ENCODE results near the gene GRAMD4. TPM values are rescaled to one million over a fixed set of nuclear protein-coding genes. Genes with fewer than 3 reads are reported as not detected.
A peak's percentile ranks its signal among the peaks of the same experiment; 100 is the strongest.

GRAMD4 gene
- total RNA-seq, 1 donor from 2014 or later: 50.6 TPM

DNA sequence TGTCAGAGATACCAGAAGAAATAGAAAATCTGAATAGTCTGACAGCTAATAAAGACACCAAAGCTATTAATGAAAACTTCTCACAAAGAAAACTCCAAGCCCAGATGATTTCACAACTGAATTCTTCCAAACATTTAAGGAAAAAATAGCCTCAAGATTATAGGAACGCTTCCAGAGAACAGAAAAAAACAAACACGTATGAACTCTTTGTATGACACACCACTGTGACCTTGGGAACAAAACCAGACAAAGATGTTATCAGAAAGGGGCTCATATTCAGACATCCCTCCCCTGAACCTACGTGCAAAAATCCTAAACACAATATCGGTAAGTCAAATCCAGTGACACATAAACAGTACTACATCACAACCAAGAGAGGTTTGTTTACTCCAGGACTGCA is 94.4 kb downstream of the GRAMD4 start:
- peak in 1 of 2 donors; percentile 63 for DNase-seq (ENCODE audit: low read depth in 2 of 2)

DNA sequence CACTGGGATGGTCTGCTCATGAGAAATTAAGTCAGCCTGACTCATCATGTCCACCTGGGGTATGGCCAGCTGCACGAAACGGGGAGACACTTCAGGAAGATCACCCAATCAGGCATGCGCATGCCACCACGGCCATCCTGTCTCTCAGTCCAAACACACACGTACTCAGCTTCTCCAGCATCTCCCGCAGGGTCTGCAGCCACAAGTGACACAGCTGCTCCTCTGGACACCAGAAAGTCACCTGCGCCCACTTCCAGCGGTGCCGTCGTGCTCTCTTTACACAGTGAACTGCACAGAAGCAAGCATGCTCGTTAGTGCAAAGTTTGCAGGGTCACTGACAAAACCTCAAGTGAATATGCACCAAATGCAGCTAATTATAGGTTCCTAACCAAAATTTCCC is 99.7 kb downstream of the GRAMD4 start:
- DNase-seq (ENCODE audit: low read depth in 2 of 2): no peak

DNA sequence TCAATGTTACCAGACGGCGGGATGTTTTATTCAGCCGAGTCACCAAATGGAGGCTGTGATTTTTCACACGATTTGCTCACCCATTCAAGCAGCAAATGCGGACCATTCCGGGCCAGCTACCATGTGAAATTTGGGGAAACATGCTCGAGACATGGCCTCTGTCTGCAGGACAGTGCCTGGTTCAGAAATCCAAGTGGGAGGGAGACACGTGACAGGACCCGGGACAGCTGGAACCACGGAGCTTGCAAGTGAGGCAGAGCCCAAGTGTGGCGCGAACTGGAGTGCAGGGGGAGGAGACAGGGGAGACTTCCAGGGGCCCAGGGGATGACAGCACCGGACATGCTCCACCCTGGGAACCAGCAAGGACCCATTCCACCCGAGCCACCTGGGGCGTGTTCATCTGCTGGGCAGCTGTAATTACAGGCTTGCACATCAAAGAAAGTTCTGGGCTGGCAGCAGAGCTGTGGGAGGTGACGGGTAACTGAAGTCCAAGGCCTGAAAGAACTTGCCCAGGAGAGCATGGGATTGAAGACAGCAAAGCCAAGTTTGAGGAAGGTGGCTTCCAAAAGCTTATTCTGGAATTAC is 101.4 kb downstream of the GRAMD4 start:
- no peak for DNase-seq (ENCODE audit: low read depth in 2 of 2)

DNA sequence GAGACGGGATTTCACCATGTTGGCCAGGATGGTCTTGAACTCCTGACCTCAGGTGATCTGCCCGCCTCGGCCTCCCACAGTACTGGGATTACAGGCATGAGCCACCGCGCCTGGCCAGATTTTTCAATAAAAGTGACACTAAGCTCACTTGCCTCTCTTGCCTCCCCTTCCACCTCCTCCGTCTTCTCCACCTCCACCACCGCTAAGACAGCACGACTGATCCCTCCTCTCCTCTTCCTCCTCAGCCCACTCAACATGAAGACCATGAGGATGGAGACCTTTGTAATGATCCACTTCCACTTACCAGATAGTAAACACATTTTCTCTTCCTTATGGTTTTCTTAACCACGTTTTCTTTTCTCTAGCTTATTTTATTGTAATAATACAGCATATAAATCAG is 103.7 kb downstream of the GRAMD4 start:
- no peak for DNase-seq (ENCODE audit: low read depth in 2 of 2)

DNA sequence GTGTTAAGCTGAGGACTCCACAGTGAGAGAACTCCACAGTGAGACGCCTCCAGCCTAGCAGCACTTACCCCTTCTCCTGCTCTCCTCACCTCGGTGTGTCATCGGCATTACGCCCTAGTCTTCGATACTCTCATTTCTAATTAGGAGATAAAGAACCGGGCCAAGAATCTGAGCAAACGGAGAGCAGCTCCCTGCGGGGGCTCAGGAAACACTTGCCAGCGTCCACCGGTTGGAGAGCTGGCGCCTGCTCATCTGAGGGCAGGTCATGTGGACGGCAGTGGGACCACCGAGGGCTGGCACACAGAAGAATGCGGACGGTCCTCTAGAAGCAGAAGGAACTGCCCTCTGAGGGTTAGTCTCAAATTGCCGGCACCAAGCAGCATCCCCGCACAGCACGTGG is 104.9 kb downstream of the GRAMD4 start:
- DNase-seq (ENCODE audit: low read depth in 2 of 2): no peak

DNA sequence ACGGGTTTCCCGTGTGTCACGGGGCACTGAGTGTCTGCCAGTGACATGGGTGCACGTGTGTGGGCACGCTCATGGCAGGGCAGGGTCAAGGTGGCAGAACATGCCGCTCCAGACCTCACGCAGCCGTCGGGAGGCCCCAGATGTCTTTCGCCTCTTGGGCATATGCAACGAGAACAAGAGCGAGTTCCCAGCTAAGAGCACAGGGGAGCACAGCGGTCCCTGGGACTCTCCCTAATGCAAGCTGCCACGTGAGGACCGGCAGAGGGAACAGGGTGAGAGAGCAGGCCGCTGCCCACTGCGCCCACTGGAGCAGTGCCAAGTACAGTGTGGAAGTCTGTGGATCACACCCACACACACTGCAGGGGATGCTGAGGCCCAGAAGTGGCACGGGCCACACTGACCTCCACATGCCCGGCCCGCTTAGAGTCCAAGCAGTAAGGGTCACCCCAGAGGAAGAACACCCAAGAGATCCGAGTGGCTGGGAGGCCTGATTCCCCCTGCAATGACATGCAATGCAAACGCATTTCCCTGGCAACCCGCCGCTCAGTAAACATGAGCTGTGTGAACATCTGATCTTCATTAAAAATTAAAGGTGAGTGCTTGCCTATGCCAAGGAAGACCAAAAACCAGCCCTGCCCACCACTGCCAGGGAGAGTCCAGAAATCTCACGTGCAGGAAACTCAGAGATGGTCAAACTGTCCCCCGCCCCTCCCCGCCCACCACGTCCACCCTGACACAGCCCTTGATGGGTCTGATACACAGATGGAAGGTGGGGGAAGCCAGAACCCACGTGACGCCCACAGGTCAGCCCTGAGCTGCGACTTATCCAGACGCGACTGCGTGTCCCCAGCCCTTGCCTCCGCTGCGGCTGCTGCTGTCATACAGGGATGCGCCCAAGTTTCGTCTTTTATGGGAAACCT is 106.1 kb downstream of the GRAMD4 start:
- no peak for DNase-seq (ENCODE audit: low read depth in 2 of 2)

DNA sequence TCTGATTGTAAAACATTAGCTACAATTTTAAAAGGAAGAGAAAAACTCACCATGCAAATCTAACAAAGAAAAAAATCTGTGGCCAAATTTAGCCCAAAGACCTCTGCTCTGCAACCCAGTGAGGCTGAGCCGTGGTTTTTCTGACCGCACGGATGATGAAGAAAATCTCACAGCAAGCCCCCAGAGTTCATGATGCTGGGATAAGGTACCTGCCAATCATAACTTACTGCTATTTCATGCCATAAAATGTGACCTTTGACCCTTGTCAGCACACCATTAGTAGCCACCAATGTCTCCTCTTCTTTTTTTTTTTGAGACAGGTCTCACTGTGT is 106.8 kb downstream of the GRAMD4 start:
- DNase-seq (ENCODE audit: low read depth in 2 of 2): no peak

DNA sequence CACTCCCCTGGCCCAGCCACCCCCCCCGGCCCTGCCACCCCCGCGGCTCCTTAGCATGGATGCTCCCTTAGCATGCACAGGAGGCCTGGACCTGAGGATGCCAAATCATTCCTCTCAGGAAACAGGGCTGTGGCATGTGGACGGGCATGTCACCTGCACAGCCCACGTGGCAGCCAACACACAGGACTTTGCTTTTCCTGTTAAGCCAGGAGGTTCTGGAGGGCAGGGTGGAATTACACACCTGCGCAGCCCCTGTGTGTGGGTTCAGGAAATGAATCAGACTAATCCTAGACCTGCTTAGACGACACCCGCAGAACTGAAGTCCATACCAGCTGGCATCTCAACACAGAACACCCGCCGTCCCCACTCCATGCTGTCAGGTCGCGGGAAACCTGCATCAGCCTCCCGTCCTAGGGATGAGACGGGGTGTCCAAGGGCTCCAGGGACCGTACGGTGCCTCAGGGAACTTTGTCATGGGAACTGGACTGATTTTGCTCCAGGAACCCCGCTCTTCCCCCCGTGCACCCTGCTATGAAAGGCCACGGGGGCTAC is 107.7 kb downstream of the GRAMD4 start:
- DNase-seq (ENCODE audit: low read depth in 2 of 2): no peak

DNA sequence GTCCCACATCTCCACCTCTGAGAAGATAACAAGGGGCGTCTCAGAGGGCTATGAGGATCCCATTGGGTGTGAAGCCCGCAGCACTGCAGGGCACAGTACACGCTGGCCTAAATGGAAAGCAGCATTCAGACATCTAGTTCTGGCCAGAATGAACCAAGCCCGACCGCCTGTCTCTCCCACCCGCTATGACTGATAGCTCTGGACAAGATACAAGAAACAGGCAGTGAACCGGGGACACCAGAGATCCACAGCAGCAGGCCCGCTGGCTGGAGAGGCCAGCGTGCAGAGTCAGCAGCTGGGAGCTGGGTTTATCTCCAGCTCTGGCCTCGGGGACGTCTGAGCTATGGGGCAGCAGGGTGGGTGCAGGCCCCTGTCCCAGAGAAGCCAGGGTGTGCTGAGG is 108.3 kb downstream of the GRAMD4 start:
- DNase-seq (ENCODE audit: low read depth in 2 of 2): no peak

Other genes starting within 250 kb of the GRAMD4 start
- gene CELSR1, start 82.8 kb upstream of the GRAMD4 start, total RNA-seq: 15.7 and 43.1 TPM in 2 replicates
- gene CERK, start 117.9 kb downstream of the GRAMD4 start, total RNA-seq: 80.6 and 128 TPM in 2 replicates
- 12.9 and 15.3 TPM in 2 replicates for gene TBC1D22A, start 142.3 kb downstream of the GRAMD4 start, total RNA-seq